Stimulated activated naive CD4-positive, alpha-beta T cell treated with Interleukin-2 at 50 U/mL for 16 hours (primary cell): ENCODE data around the gene ANK3.

Source experiments
- DNase-seq: peaks from one replicate; lab custom pipeline; 2025; lab: John Stamatoyannopoulos, UW

The ANK3 gene

DNA sequence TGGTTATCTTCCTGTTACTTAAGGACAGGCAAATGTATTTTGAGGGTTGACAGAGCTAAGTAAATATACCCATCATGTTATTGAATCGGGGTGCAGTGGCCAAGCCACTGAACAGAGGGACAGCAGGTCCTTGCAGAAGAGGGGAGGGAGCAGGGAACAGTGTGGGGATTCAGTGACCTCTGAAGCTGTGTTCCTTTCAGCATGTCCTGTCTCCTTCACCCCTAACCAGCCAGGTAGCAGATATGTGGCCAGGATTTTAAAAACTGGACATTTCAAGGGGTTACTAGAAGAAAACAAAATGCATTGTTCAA, 12.7 kb downstream of the ANK3 start:
- DNase-seq, result no peak

DNA sequence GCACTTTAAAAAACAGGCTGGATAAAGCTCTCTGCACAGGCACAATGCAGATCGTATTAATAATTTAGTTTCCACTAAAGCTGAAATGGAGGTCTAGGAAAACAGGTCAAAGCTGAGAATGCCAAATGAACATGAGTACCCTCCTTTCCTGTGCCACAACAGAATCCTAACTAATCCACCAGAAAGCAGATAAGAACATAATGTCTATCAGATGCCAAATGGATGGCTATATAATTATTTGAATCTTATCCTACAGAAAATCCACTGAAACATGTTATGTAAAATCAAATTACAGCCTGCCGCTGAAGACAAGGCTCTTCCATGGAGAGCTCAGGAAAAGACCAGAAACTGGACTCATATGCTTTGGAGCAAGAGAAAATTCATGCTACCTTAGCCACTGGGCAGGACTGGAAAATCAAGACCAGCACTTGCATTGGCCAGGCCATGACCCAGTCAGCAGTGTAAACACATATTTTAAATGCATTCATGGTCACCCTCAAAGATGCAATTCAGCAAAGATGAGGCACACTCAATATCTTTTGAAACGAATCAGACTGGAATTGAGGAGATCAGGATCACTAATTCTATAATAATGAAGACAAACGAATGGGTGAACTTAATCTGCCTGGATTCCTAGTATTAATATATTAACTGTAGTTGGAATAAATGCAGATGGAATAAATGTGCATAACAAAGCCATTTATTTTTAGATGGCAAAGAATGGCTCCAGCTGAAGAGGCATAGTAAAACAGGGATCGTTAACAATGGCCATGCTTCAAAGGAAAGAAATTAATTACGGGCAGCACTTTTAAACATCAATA, 13.2 kb downstream of the ANK3 start:
- no peak for DNase-seq

DNA sequence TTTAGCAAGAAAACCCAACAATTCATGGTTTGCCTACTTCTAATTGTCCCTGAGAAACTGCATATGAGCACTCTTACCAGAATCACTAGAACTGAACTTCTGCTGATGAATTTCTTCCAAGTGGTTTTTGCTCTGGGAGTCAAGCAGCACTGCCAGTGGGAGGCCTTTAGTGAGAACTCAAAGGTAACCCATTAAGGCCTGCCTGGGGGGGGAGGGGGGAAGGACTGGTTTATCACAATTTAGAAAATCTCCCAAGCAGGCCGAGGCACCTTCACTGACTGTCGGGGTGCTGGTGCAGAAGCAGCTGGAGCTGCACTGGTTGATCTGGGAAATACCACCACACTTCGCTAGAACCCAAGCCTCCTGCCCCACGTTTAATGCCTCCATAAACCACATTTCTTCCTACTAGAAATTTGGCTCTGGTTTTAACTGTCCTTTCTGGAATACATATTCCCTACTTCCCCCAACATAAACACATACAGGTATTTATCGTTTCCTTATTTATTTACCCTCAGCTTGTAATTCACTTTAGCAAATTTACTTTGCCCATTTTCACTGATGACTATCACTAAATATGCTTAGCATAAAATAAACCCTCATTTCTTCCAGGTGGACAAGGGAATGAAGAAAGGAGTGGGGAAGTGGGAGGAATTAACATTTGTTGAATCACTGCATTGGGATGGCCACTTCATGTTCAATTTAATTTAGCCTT, 14.2 kb downstream of the ANK3 start:
- no peak for DNase-seq

DNA sequence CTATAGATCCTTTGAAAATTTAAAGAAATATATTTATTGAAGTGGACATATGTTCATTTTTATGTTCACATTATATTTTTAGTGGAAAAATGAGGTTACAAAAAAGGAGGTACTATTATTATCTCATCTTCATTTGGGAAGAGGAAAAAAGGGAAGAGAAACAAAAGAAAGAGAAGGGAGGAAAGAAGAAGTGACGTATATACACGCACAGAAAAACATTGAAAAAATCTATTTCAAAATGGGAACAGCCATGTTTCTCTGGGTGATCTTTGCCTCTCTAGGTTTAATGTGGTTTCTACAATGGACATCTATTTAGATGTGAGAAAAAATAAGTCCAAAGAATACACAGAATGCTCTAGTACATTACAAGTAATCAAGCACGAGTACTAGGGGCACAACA, 14.8 kb downstream of the ANK3 start:
- no peak for DNase-seq

DNA sequence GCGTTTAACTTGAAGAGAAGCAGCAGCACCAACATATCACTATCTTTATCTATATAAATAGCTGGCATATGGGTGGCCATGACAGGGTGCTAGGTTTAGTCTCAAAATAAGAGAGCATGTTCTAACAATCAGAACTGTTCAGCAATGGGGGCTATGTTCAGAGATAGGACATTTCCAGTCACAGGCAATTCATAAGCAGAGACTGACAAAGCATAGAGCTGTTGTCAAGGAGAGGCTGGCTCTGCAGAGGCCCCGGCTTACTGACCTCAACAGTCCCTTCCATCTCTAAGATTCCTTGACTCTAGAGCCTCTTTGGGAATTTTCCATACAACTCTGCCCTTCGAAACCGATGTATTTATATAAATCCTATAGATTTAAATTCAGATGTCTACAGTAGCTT, 17.2 kb downstream of the ANK3 start:
- DNase-seq, result no peak

DNA sequence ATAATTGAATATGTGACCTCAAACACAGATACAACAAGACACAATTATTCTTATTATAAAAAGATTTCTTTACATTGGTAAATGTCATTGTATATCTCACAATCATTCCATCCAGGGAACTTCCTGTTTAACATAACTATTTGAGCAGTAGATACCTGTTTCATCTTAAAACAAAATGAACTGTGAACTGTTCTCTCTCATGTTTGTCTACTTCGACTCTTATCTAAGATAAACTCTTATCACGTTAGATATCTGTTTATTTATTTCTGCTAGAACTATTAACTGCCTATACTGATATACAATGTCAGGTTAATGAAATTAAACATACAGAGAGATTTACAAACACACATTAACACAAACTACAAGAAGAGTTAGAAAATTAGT, 20.1 kb downstream of the ANK3 start:
- no peak for DNase-seq

DNA sequence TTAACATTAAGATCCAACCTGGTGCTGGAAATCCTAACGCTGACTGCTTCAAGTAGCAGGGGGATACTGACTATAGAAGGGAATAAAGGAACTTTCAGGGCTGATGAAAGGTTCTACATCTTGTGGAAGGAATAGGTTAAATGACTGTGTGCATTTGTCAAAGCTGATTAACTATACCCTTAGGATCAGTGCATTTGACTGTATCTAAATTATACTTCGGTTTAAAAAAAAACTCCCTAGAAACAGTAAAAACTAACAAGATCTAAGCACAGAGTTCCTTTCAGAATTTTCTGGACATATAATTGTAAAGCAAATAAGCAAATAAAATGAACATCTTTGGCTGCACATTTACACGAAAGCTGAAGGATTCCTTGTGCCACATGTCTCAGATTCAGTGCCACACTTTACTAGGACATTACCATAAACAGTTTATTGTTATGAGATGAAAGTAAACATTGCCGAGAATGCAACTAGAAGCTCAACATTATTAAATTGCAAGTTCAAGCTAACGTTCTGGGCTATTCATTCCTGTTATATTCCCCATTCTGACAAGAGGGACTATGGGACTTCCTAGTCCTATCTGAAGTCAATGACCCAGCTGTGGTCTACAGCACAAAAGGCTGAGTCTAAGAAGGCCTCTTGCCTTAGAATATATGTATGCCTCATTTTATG, 20.7 kb downstream of the ANK3 start:
- no peak for DNase-seq

DNA sequence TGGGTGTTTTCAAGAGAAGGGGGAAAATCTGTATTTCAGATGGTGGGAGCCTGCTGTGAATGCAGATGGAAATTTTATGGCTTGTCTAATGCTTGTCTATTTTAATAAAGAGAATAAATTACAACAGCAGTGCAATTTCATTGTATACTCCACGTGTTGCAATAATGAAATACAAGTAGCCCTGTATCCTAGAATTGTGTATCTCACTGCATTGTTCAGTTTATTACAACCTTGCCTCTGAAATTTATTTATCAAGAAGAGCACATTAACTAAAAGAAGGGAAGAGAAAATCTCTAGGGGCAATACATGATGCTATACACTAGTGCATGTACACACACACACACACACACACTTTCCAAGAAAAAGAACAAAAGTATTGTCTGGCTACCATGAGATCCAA, 21.8 kb downstream of the ANK3 start:
- DNase-seq, result no peak

DNA sequence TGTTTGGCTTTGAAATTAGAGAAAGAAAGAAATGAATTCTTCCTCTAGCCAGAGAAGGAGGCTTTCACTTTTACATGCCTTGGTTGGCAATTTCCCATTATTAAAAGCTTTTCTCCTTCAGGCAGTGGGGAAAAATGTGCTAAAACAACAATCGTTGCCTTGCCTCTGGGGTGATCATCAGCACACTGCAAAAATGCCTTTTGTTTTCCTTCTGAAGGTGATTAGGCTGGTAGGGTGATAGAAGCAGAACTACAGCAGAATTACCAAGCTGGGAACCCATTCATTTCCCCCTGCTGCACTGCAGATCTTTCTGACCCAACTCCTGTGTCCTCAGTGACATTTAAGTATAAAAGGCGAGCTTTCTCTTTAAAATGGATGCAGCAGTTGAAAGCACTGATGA, 22.2 kb downstream of the ANK3 start:
- DNase-seq, result no peak

DNA sequence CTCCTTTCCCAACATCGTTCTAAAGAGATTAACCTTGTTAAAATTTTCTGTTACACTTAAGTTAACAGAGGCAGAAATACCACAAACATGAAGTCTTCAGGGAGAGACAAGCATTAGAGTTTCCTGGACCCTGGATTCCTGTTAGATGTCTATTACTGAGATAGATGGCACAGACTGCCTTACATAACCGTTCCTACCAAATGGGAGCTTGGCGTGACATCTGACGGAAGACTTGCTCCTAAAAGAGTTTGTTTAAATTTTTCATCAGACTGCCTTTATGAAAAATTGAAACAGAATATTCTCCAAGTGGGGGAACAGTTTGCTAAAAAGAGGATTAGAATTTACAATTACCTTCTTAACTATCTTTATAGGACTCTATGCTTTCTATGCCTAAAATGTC, 22.7 kb downstream of the ANK3 start:
- DNase-seq, result no peak

DNA sequence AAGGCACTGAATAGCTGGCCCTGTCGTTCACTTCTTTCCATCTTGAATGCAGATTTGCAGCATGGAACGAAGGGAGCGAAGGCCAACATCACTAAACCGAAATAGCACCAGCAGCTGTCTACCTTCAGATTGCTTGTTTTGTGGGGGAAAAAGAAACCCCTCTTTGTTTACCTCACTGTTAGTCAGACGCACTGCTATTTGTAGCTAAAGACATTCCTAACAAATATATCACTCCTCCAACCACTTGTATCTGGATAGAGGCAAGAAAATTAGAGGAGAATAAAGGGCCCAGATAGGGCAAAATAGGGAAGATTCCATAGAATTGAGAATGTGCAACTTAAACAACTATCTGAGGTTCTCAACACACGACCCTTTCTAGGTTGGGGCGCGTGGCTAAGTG, 26.5 kb downstream of the ANK3 start:
- no peak for DNase-seq

DNA sequence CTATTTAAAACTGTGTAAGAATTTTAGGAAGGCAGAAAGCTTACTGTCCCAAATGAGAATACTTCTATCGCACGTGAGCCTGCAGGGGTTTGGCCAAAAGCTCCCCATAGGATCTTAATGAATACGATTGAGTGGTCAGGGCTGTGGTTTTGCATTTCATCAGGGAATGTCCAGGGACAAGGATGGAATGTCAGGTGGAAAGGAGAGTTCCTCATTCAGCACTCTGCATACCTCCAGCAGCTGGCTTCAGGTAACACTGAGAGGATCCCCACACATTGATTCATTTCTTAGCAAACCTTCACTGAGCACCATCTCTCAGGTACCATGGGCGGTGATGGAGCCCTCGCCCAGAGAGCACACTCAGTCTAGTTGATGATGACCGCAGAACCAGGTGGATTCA, 27.2 kb downstream of the ANK3 start:
- no peak for DNase-seq

DNA sequence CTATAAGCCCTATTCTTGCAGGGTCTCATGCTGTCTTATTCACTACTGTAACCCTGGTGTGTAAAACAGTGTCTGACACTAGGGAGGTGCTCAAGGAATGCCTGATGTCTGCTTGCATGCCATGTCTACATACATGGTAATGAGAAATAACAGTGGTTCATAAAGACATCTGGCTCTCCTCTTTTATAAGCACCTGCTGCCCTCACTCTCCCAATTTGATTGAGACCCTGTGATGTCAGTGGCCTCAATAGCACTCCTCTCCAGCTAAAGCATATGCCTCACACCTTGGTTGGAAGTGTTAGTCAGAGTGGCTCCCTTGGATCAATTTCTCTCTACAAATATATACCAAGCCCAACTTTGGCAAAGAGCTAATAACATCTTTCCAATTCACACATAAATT, 30.6 kb downstream of the ANK3 start:
- DNase-seq, result no peak

DNA sequence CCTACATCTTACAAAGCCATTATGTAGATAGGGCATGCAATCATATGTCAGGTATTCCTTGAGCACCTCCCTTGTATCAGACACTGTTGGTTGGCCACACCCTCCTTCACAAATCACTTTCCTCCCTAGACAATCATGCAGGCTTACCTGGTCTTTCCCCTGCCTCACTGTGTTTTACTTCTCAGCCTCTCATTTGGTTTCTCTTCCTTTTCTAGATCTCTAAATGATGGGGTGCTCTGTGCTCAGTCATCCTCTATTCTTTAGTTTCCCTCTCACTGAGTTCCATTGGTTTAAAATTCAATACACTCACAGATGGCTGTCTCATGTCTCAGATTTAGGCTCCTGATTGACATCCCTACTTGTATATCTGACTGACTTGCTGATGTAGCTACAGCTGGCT, 31.4 kb downstream of the ANK3 start:
- DNase-seq, result no peak

DNA sequence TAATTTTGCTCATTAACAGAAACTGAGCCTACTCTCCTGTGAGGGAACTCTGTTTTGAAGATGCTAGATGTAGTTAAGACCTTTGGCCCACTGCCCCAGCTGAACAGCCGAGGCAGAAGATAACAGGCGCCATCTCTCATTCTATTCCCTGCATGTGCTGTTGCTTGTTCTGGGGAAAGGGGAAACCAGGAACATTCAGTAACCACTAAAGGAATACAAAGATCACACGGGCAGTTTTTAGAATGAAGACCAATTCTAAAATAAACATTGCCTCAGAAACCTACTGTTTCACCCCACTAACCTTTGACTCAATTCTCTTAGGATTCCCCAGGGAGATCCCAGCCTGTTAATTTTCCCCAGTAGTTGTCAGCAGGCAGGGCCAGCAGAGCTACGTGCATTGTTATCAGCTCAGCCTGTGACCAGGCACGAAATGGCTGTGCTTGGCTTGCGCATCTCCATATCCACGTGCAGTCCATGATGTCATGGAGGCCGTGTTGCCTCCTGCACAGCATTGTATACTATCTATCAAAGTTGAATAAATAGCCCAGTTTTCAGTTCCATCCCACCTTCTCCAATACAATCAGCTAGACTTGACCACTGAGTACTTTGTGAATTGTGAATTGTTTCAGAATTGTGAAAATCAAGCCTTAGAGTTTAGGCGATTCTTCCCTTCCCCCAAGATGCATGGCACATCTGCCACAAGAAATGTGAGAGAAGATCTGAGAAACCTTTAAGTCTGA, 36.0 kb downstream of the ANK3 start:
- no peak for DNase-seq

DNA sequence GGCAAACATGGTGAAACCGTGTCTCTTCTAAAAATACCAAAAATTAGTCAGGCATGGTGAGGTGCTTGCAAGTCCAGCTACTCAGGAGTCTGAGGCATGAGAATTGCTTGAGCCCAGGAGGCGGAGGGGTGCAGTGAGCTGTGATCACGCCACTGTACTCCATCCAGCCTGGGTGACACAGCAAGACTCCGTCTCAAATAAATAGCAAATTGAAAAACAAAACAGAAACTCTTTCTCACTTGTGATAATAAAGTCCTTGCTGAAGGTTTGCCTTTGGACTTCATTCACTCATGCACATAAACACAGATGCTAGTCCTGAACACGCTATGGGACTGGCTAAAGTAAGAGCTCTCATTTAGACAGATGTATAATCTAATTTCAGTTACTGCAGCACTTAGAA, 37.6 kb downstream of the ANK3 start:
- DNase-seq, result no peak

DNA sequence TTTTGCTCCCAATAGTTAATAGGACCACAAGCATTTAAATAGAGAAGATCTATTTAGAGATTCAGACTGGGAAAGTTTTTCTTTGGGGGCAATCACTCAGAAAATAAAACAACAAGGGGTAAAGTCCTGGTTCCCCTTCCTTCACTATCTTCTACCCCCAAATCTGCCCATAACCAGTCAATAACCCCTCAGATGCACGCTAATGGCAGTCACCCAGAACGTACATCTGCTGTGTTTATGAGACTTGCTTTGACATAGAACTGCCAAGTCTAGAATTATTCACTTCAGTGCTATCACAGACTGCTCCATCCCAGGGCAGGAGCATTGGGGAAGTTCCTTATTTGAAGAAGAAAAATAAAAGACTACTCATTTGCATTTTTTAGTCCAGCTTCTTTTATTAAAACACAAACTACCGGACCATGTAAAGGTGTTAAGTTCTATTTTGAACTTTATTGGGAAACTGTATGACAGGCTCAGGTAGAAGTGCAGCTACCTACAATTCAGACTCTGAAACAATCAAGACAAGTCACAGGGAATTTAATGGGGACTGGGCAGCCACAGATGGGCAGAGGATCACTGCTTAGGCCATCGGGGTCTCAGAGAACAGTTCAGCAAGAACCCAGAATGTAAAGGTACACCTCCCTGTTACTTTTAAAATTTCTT, 38.4 kb downstream of the ANK3 start:
- DNase-seq, result no peak

DNA sequence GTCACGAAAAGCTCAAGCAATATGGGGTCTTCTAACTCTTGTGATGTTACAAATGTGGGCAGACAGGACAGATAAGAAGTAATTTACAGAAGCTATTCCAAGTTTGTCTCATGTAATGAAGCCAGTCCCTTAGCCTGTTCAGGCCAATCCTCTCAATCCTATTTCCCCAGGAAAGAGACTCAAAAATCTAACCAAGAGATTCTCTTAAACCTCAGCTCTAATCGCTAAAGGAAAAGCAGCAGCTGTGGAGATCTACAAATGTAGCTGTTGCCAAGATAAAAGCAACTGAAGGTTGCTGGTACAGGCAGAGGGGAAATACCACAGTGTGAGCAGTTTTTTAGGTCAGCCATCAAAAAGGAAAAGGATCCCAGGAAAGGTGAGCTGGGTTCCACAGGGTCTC, 39.3 kb downstream of the ANK3 start:
- DNase-seq, result no peak

DNA sequence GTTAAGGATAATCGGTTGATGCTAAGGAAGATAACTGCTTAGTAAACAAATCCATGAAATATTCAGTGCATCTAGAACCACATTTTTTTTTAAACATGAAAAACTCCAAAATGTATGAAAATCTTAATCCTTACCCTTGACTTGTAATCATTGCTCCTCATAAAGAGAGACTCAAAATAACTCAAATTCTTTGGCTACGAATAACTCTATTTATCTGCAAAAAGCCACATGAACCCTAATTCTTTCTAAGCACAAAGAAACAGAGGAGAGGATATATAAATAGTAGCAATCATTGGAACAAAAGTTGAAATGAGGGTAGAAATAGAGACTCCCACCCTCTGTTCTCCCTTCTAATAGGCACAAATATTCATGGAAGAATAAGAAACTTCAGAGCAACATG, 40.2 kb downstream of the ANK3 start:
- DNase-seq, result no peak

DNA sequence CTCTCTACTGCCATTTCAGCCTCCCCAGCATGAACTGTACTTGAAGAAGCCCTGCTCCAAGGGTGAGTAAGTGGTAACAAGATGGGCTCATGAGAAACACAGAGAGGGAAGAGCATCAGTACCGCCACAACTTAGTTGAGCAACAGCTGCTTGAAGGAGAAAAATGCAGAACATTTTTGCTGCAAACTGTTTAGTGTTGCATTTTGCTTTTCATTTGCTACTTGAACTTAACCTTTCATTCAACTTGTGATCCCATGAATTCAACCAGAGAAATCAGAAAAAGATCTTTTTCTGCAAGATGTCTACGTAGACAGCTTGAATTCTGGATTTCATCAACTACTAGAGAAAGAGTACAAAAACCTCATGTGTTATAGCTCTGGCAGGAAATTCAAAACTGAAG, 40.7 kb downstream of the ANK3 start:
- DNase-seq, result no peak

DNA sequence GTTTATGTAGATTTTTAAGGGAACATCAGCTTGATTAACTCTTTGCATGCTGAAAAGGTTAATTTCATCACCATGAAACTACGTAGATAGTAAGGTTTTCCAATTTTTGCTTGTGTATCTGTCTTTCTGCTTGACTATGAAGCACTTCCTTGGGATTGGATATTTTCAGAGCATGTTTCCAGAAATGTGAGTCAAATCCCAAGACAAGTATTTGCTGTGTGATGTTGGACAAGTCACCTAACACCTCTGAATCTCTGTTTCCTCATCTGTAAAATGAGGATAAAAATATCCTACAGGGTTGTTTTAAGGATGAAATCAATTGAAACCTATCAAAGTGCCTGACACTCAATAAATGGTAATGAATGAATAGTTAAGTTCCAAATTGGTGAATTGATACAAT, 42.4 kb downstream of the ANK3 start:
- DNase-seq, result no peak

DNA sequence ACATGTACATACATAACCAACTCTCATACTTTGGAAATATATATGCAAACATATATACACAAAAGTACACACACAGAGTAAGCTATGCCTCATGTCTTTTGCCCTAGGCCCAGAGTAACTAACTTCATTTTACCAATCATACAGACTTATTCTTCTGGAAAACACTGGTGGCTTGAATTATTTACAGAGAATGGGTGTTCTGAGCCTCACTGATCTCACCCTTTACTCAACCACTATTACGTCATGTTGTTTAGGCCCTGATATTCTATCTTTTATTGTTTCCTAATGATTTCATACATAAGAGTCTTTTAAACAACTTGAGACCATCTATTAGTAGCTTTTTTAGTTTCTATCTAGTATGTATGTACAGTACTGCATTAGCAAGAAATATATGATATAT, 43.0 kb downstream of the ANK3 start:
- DNase-seq, result no peak
